GM19193 (cell line): ENCODE measurements around the gene TMEM252.

ENCODE experiments used
- POLR2A ChIP-seq: IDR thresholded peaks from 4 replicates; pipeline ENCODE4 v1.6.1; 2011; ENCODE audit not compliant: insufficient read depth, insufficient read length; ENCODE audit errors: extremely low read depth

TMEM252 gene

GRCh38 chr9:68552700-68553476, 12.2 kb upstream of the TMEM252 start:
- TF ChIP-seq POLR2A = no peak

- TF ChIP-seq POLR2A = no peak
Measured at GRCh38 chr9:68551191-68551590, 10.5 kb upstream of the TMEM252 start.

GRCh38 chr9:68548241-68548640, 7.6 kb upstream of the TMEM252 start:
- TF ChIP-seq POLR2A = no peak

- TF ChIP-seq POLR2A = no peak
Measured at GRCh38 chr9:68547417-68547816, 6.7 kb upstream of the TMEM252 start.

- TF ChIP-seq POLR2A = no peak
Measured at GRCh38 chr9:68546596-68547390, 6.1 kb upstream of the TMEM252 start.

DNA sequence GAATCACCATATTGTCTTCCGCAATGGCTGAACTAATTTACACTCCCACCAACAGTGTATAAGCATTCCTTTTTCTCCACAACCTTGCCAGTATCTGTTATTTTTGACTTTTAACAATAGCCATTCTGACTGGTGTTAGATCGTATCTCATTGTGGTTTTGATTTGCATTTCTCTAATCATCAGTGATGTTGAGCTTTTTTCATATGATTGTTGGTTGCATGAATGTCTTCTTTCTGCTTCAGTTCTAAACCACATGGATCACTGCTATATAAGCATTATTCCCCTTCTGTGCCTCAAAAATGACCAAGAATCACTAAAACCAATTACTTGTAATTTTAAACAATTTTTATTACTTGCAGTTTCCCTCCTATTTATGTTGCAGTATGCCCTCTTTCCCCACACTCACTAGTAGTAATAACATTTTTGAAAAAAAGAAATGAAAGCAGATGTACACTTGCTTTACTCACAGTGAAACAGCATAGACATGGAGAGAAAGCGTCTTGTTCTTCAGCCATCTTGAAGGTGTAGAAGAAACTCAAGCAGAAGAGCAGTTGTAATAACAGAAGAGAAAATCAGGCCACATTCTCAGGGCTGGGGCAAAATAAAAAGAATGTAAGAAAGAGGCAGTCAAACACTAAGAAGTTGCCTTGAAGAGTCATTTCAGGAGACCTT, 4.5 kb upstream of the TMEM252 start:
- TF ChIP-seq POLR2A = no peak

DNA sequence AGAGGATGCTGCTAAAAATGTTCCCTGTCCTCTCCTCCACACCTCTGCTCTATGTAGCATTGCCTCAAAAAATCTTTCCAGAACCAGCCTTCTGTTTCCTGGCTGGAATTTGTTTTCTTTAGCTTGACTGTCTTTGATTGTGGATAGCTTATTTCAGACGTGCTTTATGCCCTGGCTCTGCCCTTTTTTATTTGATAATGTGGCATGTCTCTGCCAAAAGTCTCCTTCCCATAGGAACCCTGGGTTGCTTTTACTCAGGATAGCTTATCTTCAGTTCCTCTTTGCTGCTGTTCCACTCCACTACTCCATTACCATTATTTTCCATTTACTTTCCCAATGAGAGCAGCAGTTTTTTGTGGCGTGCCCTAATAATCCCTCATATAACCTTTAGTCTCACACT, 885 bp upstream of the TMEM252 start:
- TF ChIP-seq POLR2A = no peak

GRCh38 chr9:68538200-68538599, 2.5 kb downstream of the TMEM252 start:
- TF ChIP-seq POLR2A = no peak

DNA sequence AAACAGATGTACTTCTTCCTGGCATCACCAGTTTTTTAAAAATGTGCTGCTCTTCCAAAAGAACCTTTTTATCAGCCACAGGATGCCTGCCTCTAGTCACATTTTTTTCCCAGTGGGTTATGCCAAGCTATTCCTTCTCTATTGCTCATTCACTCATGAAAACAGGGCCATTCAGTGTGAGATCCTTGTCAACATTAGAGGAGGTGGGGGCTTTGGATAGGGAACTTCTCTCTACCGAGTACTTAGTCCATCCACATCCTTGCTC, 3.1 kb downstream of the TMEM252 start:
- no peak for TF ChIP-seq POLR2A

DNA sequence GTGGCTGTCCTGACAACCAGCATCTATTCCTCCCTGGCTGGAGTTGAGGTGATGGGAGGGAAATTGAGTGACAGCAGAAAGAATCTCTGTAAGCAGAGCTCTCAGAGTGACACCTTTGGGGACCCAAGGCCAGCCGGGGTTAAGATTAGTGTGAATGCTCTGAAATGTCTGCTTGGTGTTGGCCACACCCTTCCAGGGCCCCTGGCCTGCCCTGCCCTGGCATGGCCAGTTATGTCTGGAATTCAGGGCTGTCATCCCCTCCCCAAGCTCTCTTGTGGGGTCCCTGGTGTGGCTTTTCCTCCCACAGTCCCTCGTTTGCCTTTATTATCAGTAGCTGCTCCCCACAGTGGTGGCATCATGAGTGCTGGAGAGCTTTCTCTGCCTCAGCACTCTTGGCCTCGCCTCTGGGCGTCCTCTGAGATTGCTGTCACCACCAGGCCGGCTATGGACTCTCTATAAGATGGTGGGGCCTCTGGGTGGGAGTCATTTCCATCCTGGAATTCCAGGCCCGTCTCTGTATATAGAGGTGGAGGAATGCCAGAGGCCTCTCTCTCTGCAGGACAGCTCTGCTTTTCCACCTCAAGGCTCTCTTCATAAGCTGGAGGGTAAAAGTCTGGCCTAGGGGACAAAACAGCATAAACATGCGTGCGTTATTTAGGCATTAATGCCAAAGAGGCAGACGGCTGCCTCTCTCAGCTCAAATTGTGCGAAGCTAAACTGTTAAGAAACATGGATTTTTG, 3.6 kb downstream of the TMEM252 start:
- no peak for TF ChIP-seq POLR2A

- no peak for TF ChIP-seq POLR2A
Measured at GRCh38 chr9:68533678-68534077, 7.0 kb downstream of the TMEM252 start.

GRCh38 chr9:68532131-68532530, 8.6 kb downstream of the TMEM252 start:
- TF ChIP-seq POLR2A = no peak

DNA sequence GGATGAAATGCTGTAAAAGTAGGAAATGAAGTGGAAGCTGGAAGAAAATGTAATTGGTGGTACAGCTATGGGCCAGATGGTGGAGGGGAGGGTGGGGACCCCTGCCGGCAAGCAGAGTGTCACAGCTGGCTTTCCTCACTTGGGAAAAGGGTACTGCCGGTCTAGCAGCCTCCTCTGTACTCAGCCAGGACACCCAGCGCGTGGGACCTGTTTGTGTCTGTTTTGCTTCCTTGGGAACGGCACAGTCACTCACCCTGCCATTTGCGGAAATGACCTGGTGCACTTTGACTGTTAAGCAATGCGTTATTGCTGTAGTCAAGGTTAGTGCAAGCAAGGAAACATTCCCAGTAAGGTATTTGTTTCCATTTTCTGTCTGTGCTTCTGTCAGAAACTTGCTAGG, 10.1 kb downstream of the TMEM252 start:
- no peak for TF ChIP-seq POLR2A

- no peak for TF ChIP-seq POLR2A
Measured at GRCh38 chr9:68523367-68523936, 17.2 kb downstream of the TMEM252 start.

DNA sequence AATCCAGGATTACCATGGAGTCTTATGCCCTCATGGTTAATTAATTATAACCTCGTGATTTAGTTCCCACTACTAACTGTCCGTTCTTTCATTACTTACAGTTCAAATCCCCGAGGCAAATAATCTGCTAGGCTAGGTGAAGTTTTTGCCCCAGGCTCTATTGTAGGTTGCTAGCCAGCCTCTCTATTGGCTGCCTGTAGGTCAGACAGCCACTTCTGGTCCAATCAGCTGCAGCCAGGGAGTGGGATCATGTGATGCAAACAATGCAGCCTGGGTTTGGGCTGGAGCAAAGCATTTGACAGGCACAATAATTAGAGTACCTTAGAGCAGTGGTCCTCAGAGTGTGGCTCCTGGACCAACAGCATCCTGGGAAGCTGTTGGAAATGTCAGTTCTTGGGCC, 17.7 kb downstream of the TMEM252 start:
- TF ChIP-seq POLR2A = no peak
